ENCODE data around the gene GET4. TPM values are rescaled to one million over a fixed set of nuclear protein-coding genes. Genes with fewer than 3 reads are reported as not detected.
"Not testable (repeated sequence)": the region's sequence is repeated elsewhere in the genome, so short reads cannot be mapped to it uniquely, and the experiment has no call there.

Gene GET4
- polyA plus RNA-seq, 3 donors from 2014 or later = 25.3 to 35.6 (median 25.5) TPM

GRCh38 chr7:837001-837400, 39.4 kb upstream of the GET4 start:
- peaks cover 3 to 17% (median 9%) of the 10 kb centered on the region in 3 donors for H3K36me3 Mint-ChIP-seq
- H3K9me3 Mint-ChIP-seq = no peaks in the 10 kb centered on the region
- H3K27ac Mint-ChIP-seq = no peak overlapping the region
- peaks cover 17 to 25% of the 10 kb centered on the region in 2 donors for H3K4me1 Mint-ChIP-seq
- peaks cover 0 to 2% (median 2%) of the 10 kb centered on the region in 3 donors for H3K27me3 Mint-ChIP-seq (ENCODE audit: low read depth in 3 of 3)
- DNase-seq = no peak
- no peak overlapping the region for H3K4me3 Mint-ChIP-seq

GRCh38 chr7:840001-840600, 36.3 kb upstream of the GET4 start:
- Mint-ChIP-seq H3K27ac (no peak overlapping the region), H3K36me3 (peaks cover 8 to 39% (median 16%) of the 10 kb centered on the region in 3 donors), H3K9me3 (no peaks in the 10 kb centered on the region), H3K4me3 (no peak overlapping the region), H3K4me1 (peaks cover 4 to 14% of the 10 kb centered on the region in 2 donors), H3K27me3 (ENCODE audit: low read depth in 3 of 3) (peaks cover 0 to 2% (median 2%) of the 10 kb centered on the region in 3 donors)
- DNase-seq = no peak

- H3K9me3 Mint-ChIP-seq = no peaks in the 10 kb centered on the region
- H3K27me3 Mint-ChIP-seq (ENCODE audit: low read depth in 3 of 3) = peaks cover 0 to 2% (median 0%) of the 10 kb centered on the region in 3 donors
- peaks cover 14 to 41% (median 20%) of the 10 kb centered on the region in 3 donors for H3K36me3 Mint-ChIP-seq
- no peak for DNase-seq
- no peaks in the 10 kb centered on the region for H3K4me1 Mint-ChIP-seq
- no peak overlapping the region for H3K27ac Mint-ChIP-seq
- H3K4me3 Mint-ChIP-seq = no peak overlapping the region
These were observed 34.4 kb upstream of the GET4 start for GRCh38 chr7:841943-842342.

GRCh38 chr7:842431-843031, 33.8 kb upstream of the GET4 start:
- no peaks in the 10 kb centered on the region for H3K4me1 Mint-ChIP-seq
- H3K27ac Mint-ChIP-seq = no peak overlapping the region
- no peak overlapping the region for H3K4me3 Mint-ChIP-seq
- H3K36me3 Mint-ChIP-seq = peaks cover 14 to 41% (median 20%) of the 10 kb centered on the region in 3 donors
- no peak for DNase-seq
- H3K9me3 Mint-ChIP-seq = no peaks in the 10 kb centered on the region
- H3K27me3 Mint-ChIP-seq (ENCODE audit: low read depth in 3 of 3) = no peaks in the 10 kb centered on the region

GRCh38 chr7:843230-843629, 33.1 kb upstream of the GET4 start:
- no peak for DNase-seq
- H3K4me1 Mint-ChIP-seq = no peaks in the 10 kb centered on the region
- H3K4me3 Mint-ChIP-seq = no peak overlapping the region
- H3K9me3 Mint-ChIP-seq = no peaks in the 10 kb centered on the region
- no peaks in the 10 kb centered on the region for H3K27me3 Mint-ChIP-seq (ENCODE audit: low read depth in 3 of 3)
- no peak overlapping the region for H3K27ac Mint-ChIP-seq
- peaks cover 17 to 41% (median 21%) of the 10 kb centered on the region in 3 donors for H3K36me3 Mint-ChIP-seq

GRCh38 chr7:844043-844442, 32.3 kb upstream of the GET4 start:
- no peaks in the 10 kb centered on the region for H3K9me3 Mint-ChIP-seq
- H3K4me3 Mint-ChIP-seq = no peak overlapping the region
- H3K4me1 Mint-ChIP-seq = no peaks in the 10 kb centered on the region
- H3K27me3 Mint-ChIP-seq (ENCODE audit: low read depth in 3 of 3) = no peaks in the 10 kb centered on the region
- no peak for DNase-seq
- H3K36me3 Mint-ChIP-seq = peaks cover 21 to 45% (median 26%) of the 10 kb centered on the region in 3 donors
- H3K27ac Mint-ChIP-seq = no peak overlapping the region

- no peak overlapping the region for H3K27ac Mint-ChIP-seq
- H3K4me1 Mint-ChIP-seq = no peaks in the 10 kb centered on the region
- H3K36me3 Mint-ChIP-seq = peaks cover 25 to 49% (median 30%) of the 10 kb centered on the region in 3 donors
- no peaks in the 10 kb centered on the region for H3K27me3 Mint-ChIP-seq (ENCODE audit: low read depth in 3 of 3)
- no peaks in the 10 kb centered on the region for H3K9me3 Mint-ChIP-seq
- DNase-seq = no peak
- H3K4me3 Mint-ChIP-seq = no peak overlapping the region
These were observed 31.8 kb upstream of the GET4 start for GRCh38 chr7:844514-844913.

GRCh38 chr7:845091-845490, 31.3 kb upstream of the GET4 start:
- no peaks in the 10 kb centered on the region for H3K9me3 Mint-ChIP-seq
- no peak overlapping the region for H3K4me3 Mint-ChIP-seq
- H3K36me3 Mint-ChIP-seq = peaks cover 28 to 50% (median 28%) of the 10 kb centered on the region in 3 donors
- H3K27me3 Mint-ChIP-seq (ENCODE audit: low read depth in 3 of 3) = peaks cover 0 to 2% (median 0%) of the 10 kb centered on the region in 3 donors
- DNase-seq = no peak
- H3K4me1 Mint-ChIP-seq = no peaks in the 10 kb centered on the region
- no peak overlapping the region for H3K27ac Mint-ChIP-seq

GRCh38 chr7:845731-846130, 30.6 kb upstream of the GET4 start:
- Mint-ChIP-seq H3K27me3 (ENCODE audit: low read depth in 3 of 3) (peaks cover 0 to 2% (median 0%) of the 10 kb centered on the region in 3 donors), H3K4me3 (no peak overlapping the region), H3K9me3 (no peaks in the 10 kb centered on the region), H3K36me3 (peaks cover 28 to 50% (median 29%) of the 10 kb centered on the region in 3 donors), H3K27ac (no peak overlapping the region), H3K4me1 (no peaks in the 10 kb centered on the region)
- DNase-seq = no peak

- not testable (repeated sequence) for H3K27ac Mint-ChIP-seq; H3K4me1 Mint-ChIP-seq; DNase-seq; H3K9me3 Mint-ChIP-seq; H3K27me3 Mint-ChIP-seq (ENCODE audit: low read depth in 3 of 3); H3K4me3 Mint-ChIP-seq
- peaks cover 24 to 47% (median 29%) of the 10 kb centered on the region in 3 donors for H3K36me3 Mint-ChIP-seq
These were observed 29.2 kb upstream of the GET4 start for GRCh38 chr7:846958-847650.

- DNase-seq; H3K27me3 Mint-ChIP-seq (ENCODE audit: low read depth in 3 of 3); H3K4me1 Mint-ChIP-seq; H3K27ac Mint-ChIP-seq; H3K9me3 Mint-ChIP-seq; H3K4me3 Mint-ChIP-seq: not testable (repeated sequence)
- peaks cover 21 to 46% (median 27%) of the 10 kb centered on the region in 3 donors for H3K36me3 Mint-ChIP-seq
These were observed 28.6 kb upstream of the GET4 start for GRCh38 chr7:847728-848127.

- no peak for DNase-seq
- H3K4me1 Mint-ChIP-seq = no peaks in the 10 kb centered on the region
- no peak overlapping the region for H3K27ac Mint-ChIP-seq
- H3K4me3 Mint-ChIP-seq = no peak overlapping the region
- peaks cover 0 to 2% (median 0%) of the 10 kb centered on the region in 3 donors for H3K27me3 Mint-ChIP-seq (ENCODE audit: low read depth in 3 of 3)
- peaks cover 23 to 41% (median 28%) of the 10 kb centered on the region in 3 donors for H3K36me3 Mint-ChIP-seq
- H3K9me3 Mint-ChIP-seq = no peaks in the 10 kb centered on the region
These were observed 27.2 kb upstream of the GET4 start for GRCh38 chr7:849145-849544.

- Mint-ChIP-seq H3K9me3 (no peaks in the 10 kb centered on the region), H3K27me3 (ENCODE audit: low read depth in 3 of 3) (peaks cover 0 to 2% (median 0%) of the 10 kb centered on the region in 3 donors), H3K4me3 (no peak overlapping the region), H3K27ac (no peak overlapping the region), H3K36me3 (peaks cover 22 to 43% (median 28%) of the 10 kb centered on the region in 3 donors), H3K4me1 (no peaks in the 10 kb centered on the region)
- no peak for DNase-seq
These were observed 26.6 kb upstream of the GET4 start for GRCh38 chr7:849781-850180.

- Mint-ChIP-seq H3K36me3 (peaks cover 18 to 35% (median 23%) of the 10 kb centered on the region in 3 donors), H3K27ac (no peak overlapping the region), H3K4me3 (no peak overlapping the region), H3K9me3 (no peaks in the 10 kb centered on the region), H3K4me1 (no peaks in the 10 kb centered on the region), H3K27me3 (ENCODE audit: low read depth in 3 of 3) (peaks cover 0 to 2% (median 0%) of the 10 kb centered on the region in 3 donors)
- no peak for DNase-seq
These were observed 25.1 kb upstream of the GET4 start for GRCh38 chr7:851204-851603.

Measured in immature natural killer cell (primary cell).